Pancreas (tissue), 10 donors: Measurements from ENCODE around the gene PRKCZ. TPM values are rescaled to one million over a fixed set of nuclear protein-coding genes. Genes with fewer than 3 reads are reported as not detected.

Experiments used
- ATAC-seq, 4 donors: fragments of 200-7000 bp; cut with Tn5 transposase; one replicate each; pipeline versions ENCODE4 v1.8.0 to v1.9.1; 2020; ENCODE audit warnings: mild to moderate bottlenecking in 4 of 4, moderate library complexity in 4 of 4
- DNase-seq, 6 donors: peaks; one replicate each; pipeline ENCODE4 v3.0.0-alpha.2; 2020
- FAIRE-seq: peaks from 2 replicates; lab custom pipeline; 2012; peaks lifted over from hg19 to GRCh38; lab: Jason Lieb, UNC
- H3K27ac ChIP-seq, 4 donors: fragments of 200-600 bp; sonication (generic); 1 replicate in 3 of 4; 2 replicates in 1 of 4; pipeline versions ENCODE4 v1.5.0 to v1.8.0; 2020
- H3K27me3 ChIP-seq, 4 donors: fragments of 200-600 bp; one replicate each; pipeline ENCODE4 v1.8.0; 2021
- H3K36me3 ChIP-seq, 3 donors: fragments of 200-600 bp; sonication (generic) in 1 of 3; one replicate each; pipeline versions ENCODE4 v1.5.0 to v1.8.0; 2020 to 2021
- H3K4me1 ChIP-seq, 3 donors: fragments of 200-600 bp; one replicate each; pipeline ENCODE4 v1.8.0; 2021
- H3K4me3 ChIP-seq, 4 donors: fragments of 200-600 bp; sonication (generic) in 2 of 4; one replicate each; pipeline versions ENCODE4 v1.5.0 to v1.8.0; 2020 to 2021
- H3K9me3 ChIP-seq, 4 donors: fragments of 200-600 bp; one replicate each; pipeline ENCODE4 v1.8.0; 2021
- CTCF ChIP-seq, 4 donors: fragments of 200-600 bp; sonication (generic) in 3 of 4; IDR thresholded peaks; one replicate each; pipeline versions ENCODE4 v1.5.0 to v1.8.0; 2021; ENCODE audit warnings: antibody characterized with exemption in 4 of 4
- WGBS, 2 donors: extraction: QIAGEN DNeasy Blood & Tissue Kit; methylation state at CpG; one replicate each; pipeline ENCODE4 v1.1.7; 2013; 5-methylcytosine and 5-hydroxymethylcytosine counted together
- intact Hi-C, 3 donors: fragments of 100-400 bp; cut with DNase I; formaldehyde crosslinking; loops; one replicate each; pipeline versions ENCODE4 v1.11.1 to v1.14.2; 2022
- polyA plus RNA-seq, 2 donors: library from polyadenylated mRNA; stranded (reverse); fragments of 200-250 nt; gene quantifications; one replicate each; pipeline ENCODE4 v1.2.3, GENCODE V29; 2013
- total RNA-seq, 6 donors: library from RNA; stranded (reverse); fragmentation: NEBNext Ultra II Directional in 4 of 6; extraction: Animal tissue kit (Norgen Biotek cat#: 25700) in 4 of 6; gene quantifications; one replicate each; pipeline versions ENCODE4 v1.2.1 to v1.2.4, GENCODE V29; 2021 to 2023
- donor health status: healthy with polysubstance abuse.
- donor health status: DM: no; HTN: no; CAD: no; lungs with moderate emphysema.
- donor health status: DM: no; HTN: no; CAD: no.
- donor health status: control.
- donor health status: control.
- donor health status: Bipolar disorder and iron deficiency.
- donor health status: DM: yes; HTN: yes; CAD: no.
- donor health status: DM: no; HTN: no; CAD: no.
- donor health status: DM: no; HTN: no; CAD: no.
- donor health status: DM: yes; HTN: yes; CAD: no.

The PRKCZ gene
- total and polyA plus RNA-seq, 8 donors: 9.8 to 27.4 (median 17.1) TPM

DNA sequence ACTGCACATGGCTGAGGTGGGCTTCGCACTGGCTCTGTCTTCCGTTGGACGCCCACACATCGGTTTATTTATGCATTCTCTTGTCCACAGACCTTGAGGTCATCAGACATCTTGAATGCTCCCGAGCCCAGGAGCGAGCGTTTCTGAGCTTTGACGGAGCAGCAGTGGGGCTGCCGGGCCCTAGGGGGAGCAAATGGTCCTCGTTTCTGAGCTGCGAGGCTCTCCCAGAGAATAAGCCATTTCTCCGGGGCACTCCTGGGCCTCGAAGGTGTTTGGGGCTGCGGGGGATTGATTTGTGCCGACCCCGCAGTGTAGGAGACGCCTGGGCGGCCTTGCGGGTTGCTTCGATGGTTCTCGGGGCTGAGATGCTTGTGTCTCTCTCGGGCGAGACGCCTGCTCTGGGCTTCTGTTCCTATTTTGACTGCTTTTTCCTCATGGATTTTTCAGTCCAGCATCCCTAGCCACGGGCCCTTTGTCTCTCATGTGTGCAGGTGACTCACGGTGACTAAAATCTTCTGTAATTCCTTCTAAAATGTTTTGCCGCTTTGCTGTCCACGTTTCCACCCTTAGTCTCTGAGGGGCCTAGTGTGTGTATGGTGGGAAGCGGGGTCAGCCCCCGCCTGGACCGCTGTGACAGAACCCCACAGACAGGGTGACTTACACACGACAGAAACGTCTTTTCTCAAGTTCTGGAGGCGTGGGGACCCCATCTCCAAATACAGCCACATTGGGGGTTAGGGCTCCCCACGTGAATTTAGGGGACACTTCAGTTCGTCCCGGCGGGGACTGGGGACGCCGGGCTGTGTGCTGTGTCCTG is 82.2 kb downstream of the PRKCZ start:
- no peaks in the 10 kb centered on the region for H3K36me3 ChIP-seq
- ATAC-seq: peak in 2 of 4 donors; percentile 11 to 19
- peak in 1 of 6 donors; percentile 17 for DNase-seq
- no peak for TF ChIP-seq CTCF (IDR thresholded peaks at IDR 0.05)
- 37 to 41% methylated on average over 40 of the region's 40 CpGs for WGBS, 2 donors
- peak overlapping the region in 2 of 4 donors; percentile 20 to 44 for H3K4me3 ChIP-seq
- intact Hi-C loops: no loop called here
- peaks cover 0 to 8% (median 5%) of the 10 kb centered on the region in 3 donors for H3K4me1 ChIP-seq
- peak overlapping the region; percentile 33 to 70 (median 50) for H3K27ac ChIP-seq
- H3K27me3 ChIP-seq: no peaks in the 10 kb centered on the region
- no peak for FAIRE-seq
- no peaks in the 10 kb centered on the region for H3K9me3 ChIP-seq

DNA sequence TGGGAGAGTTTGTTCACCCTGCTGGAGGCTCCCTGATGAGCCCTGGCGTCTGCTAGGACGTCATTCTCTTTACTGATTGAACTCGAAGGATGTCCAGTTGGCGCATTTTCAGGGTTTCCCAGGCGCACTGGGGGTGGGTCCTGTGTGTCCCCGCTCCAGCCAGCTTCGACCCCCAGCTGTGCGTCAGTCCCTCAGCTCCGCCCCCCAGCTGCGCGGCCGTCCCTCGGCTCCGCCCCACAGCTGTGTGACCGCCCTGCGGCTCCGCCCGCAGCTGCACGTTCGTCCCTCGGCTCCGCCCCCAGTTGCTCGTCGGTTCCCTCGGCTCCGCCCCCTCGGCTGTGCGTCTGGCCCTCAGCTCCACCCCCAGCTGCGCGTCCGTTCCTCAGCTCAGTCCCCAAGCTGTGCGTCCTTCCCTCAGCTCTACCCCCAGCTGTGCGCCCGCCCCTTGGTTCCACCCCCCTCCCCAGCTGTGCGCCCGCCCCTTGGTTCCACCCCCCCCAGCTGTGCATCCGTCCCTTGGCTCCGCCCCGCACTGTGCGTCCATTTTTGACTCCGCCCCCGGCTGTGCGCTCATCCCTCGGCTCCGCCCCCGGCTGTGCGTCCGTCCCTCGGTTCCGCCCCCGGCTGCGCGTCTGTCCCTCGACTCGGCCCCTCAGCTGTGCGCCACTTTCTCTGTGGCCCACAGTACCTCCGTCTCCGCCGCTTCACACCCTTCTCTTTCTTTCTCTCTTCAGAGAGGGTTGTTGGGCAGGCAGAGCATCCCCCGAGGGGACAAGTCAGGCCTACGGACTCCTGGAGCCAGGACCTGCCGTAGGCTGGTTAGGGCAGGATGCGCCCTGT is 83.0 kb downstream of the PRKCZ start:
- peak; percentile 87 to 94 (median 92) for ATAC-seq
- intact Hi-C loops: no loop called here

GRCh38 chr1:2133879-2134215 is 83.6 kb downstream of the PRKCZ start:
- WGBS, 2 donors: 87 to 91% methylated on average over 17 of the region's 17 CpGs
- no peak for FAIRE-seq
- no peak for DNase-seq
- H3K27me3 ChIP-seq: no peaks in the 10 kb centered on the region
- ATAC-seq: no peak
- TF ChIP-seq CTCF (IDR thresholded peaks at IDR 0.05): no peak
- intact Hi-C loops: no loop called here
- no peaks in the 10 kb centered on the region for H3K36me3 ChIP-seq
- peak overlapping the region; percentile 35 to 70 (median 67) for H3K27ac ChIP-seq
- H3K9me3 ChIP-seq: no peaks in the 10 kb centered on the region
- peaks cover 0 to 8% (median 5%) of the 10 kb centered on the region in 3 donors for H3K4me1 ChIP-seq
- H3K4me3 ChIP-seq: peak overlapping the region in 2 of 4 donors; percentile 20 to 44

More for the DNA sequence above, 83.0 kb downstream of the PRKCZ start:
- Histone ChIP-seq H3K4me1 (peaks cover 0 to 8% (median 5%) of the 10 kb centered on the region in 3 donors), H3K36me3 (no peaks in the 10 kb centered on the region), H3K27ac (peak overlapping the region; percentile 35 to 70 (median 67)), H3K4me3 (peak overlapping the region in 2 of 4 donors; percentile 20 to 44), H3K9me3 (no peaks in the 10 kb centered on the region), H3K27me3 (no peaks in the 10 kb centered on the region)
- DNase-seq: peak; percentile 87 to 94 (median 91)
- no peak for TF ChIP-seq CTCF (IDR thresholded peaks at IDR 0.05)
- no peak for FAIRE-seq
- 22 to 23% methylated on average over 59 to 63 of the region's 63 CpGs for WGBS, 2 donors

DNA sequence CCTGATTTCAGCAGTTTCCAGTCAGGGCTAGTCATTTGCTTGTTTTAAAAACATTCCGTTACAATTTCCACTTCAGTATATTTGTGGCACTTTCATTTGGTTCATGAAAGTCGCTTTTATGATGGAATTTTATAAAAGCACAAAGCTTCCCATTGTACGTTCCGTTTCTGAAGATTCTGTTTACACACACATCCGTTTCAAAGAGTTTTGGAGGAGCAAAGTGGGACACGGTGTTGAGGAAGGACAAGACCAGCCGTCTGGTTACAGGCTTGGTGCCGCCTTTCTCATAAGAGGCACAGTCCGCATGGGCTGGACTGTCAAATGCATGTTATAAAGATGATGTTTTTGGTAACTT is 84.0 kb downstream of the PRKCZ start:
- Histone ChIP-seq H3K4me1 (peaks cover 0 to 8% (median 5%) of the 10 kb centered on the region in 3 donors), H3K9me3 (no peaks in the 10 kb centered on the region), H3K27me3 (no peaks in the 10 kb centered on the region), H3K4me3 (no peak overlapping the region), H3K27ac (peak overlapping the region in 1 of 4 donors; percentile 64), H3K36me3 (no peaks in the 10 kb centered on the region)
- WGBS, 2 donors: 91 to 93% methylated on average over 9 of the region's 9 CpGs
- FAIRE-seq (no peak), DNase-seq (no peak), ATAC-seq (no peak)
- TF ChIP-seq CTCF (IDR thresholded peaks at IDR 0.05): no peak
- intact Hi-C loops: no loop called here
